ENCODE data around the gene TMEM143. TPM values are rescaled to one million over a fixed set of nuclear protein-coding genes. Genes with fewer than 3 reads are reported as not detected.

The TMEM143 gene
- total and polyA plus RNA-seq, 10 of the 15 experiments (the other 5 are each of a cell fraction or from before 2014, with no cell fraction given) = 1.5 to 19.5 (median 10.1) TPM

DNA sequence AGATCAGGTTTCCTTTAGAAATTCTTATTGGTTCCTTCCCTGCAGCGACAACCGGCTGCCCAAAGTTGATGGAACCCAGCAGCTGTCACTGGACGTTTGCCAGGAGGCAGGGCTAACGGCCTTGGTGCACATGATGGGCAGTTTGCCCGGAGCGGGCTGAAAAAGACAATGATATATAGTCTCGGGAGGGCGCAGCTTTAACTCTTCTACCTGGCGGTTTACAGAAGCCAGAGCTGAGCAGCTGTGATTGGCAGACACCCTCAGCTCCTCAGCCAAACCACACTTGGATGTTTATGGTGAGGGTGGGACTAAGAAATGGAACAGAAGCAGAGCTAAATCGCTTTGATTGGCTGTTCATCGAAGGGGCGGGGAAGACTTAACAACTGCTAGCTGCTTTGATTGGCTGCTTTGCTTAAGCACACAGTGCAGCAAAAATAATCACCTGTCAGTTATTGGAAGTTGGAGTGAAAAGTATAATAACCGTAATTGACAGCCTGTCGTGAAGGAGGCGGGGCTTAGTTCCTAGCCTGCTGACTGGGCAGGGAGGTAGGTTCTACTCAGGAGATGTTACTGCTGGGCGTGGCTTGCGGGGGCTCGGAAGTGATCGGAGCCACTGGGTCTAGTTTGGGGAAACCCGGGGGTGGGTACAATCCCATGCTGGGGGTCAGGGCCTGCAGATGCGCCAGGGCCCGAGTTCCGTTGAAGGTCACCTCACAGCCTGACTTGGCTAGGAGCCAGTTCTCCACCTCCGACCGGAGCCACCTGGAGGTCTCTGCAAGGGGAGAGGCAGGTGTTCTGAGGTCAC is 30.9 kb downstream of the TMEM143 start:
- in situ Hi-C loops (cut with MboI) (no loop called here), intact Hi-C loops (cut with micrococcal nuclease; ENCODE audit: unreplicated experiment) (loop anchor here (1.0 kb wide), 1 partner anchor 13 kb away; no protein-coding TSS in a partner anchor)
- Histone ChIP-seq H3K27ac (ENCODE audit: control insufficient read depth, insufficient read depth) (peak overlapping the region; percentile 98), H2AFZ (ENCODE audit: control insufficient read depth, low read depth, low read length) (peak overlapping the region; percentile 70), H3K79me2 (ENCODE audit: control insufficient read depth, insufficient read depth, low read length) (0 out of 2 replicates have a peak, but pooled peaks cover 1% of the 10 kb centered on the region), H3K9ac (ENCODE audit: control insufficient read depth, insufficient read depth, low read length) (peak overlapping the region; percentile 93), H3K27me3 (replicated peaks in 1 of 2; ENCODE audit: control insufficient read depth in 2 of 2, insufficient read depth in 2 of 2, low read length in 1 of 2) (no peaks in the 10 kb centered on the region), H3K4me3 (peak overlapping the region; percentile 77), H3K9me3 (replicated peaks; ENCODE audit: control insufficient read depth, insufficient read depth, low read length) (no peaks in the 10 kb centered on the region; the same call in 2 of the 3 replicates), H3K4me2 (ENCODE audit: control insufficient read depth, insufficient read depth) (peak overlapping the region; percentile 76), H3K36me3 (ENCODE audit: control insufficient read depth in 2 of 2, insufficient read depth in 2 of 2, low read length in 1 of 2) (peaks cover 0 to 3% of the 10 kb centered on the region in 2 experiments; a peak in 1 of 4 replicates), H4K20me1 (ENCODE audit: control insufficient read depth, insufficient read depth) (no peaks in the 10 kb centered on the region), H3K4me1 (ENCODE audit: control insufficient read depth, insufficient read depth, low read length) (peaks cover 29% of the 10 kb centered on the region)
- SMC1A ChIA-PET (ENCODE audit: uncharacterized antibody, unreplicated experiment) = interaction anchor here (0.6 to 6.2 kb wide), 15 partner anchors 14 to 278 kb away, joined by 3 to 223 read pairs (median 3); partner anchors contain the start of genes EMP3, KDELR1, SYNGR4 and TMEM143
- DNase-seq (ENCODE audit: low read depth, low spot score) (peak; percentile 100), FAIRE-seq (peak; percentile 99), ATAC-seq (peak; percentile 79)
- under 1% methylated on average over 25 of the region's 25 CpGs for WGBS (ENCODE audit: insufficient coverage, insufficient replicate concordance, low lambda C conversion rate, missing lambda C conversion rate)
- CTCF ChIA-PET = interaction anchor here (0.6 to 4.4 kb wide), 16 partner anchors 12 to 286 kb away, joined by 3 to 238 read pairs (median 6); partner anchors contain the start of genes EMP3, GRWD1, KDELR1 and RPL18
- RAD21 ChIA-PET (ENCODE audit: unreplicated experiment) = interaction anchor here (1.0 to 4.5 kb wide), 11 partner anchors 8 to 252 kb away, joined by 4 to 255 read pairs (median 9); partner anchors contain the start of genes CARD8, EMP3, KDELR1 and SYNGR4
- TSS peak; percentile 77 for BruUV-seq (replicated peaks)
- POLR2A ChIA-PET = interaction anchor here (0.5 to 7.5 kb wide), 16 partner anchors 10 to 1308 kb away, joined by 3 to 194 read pairs (median 4); partner anchors contain the start of genes EMP3, GRIN2D, SYNGR4 and TMEM143
- TF ChIP-seq RELA (IDR thresholded peaks at IDR 0.05; ENCODE audit: borderline replicate concordance, partially characterized antibody) (no peak), ZBED1 (IDR thresholded peaks at IDR 0.05; ENCODE audit: borderline replicate concordance) (no peak), TCF12 (IDR thresholded peaks at IDR 0.05; ENCODE audit: low read depth, low read length) (peak; percentile 63; the same call in 1 of the 2 replicates), PML (IDR thresholded peaks at IDR 0.05; ENCODE audit: low read length) (no peak), NR2F1 (conservative IDR thresholded peaks at IDR 0.05) (peak; percentile 76; the same call in 1 of the 2 replicates), TAF1 (IDR thresholded peaks at IDR 0.05; ENCODE audit: borderline replicate concordance, low read depth, low read length) (no peak), TARDBP (IDR thresholded peaks at IDR 0.05; ENCODE audit: borderline replicate concordance) (no peak), IKZF1 (conservative IDR thresholded peaks at IDR 0.05) (peak; percentile 34; the same call in 1 of the 2 replicates), EED (IDR thresholded peaks at IDR 0.05; ENCODE audit: low read depth) (no peak; the same call in 1 of the 2 replicates), TCF3 (IDR thresholded peaks at IDR 0.05; ENCODE audit: borderline replicate concordance, insufficient read depth, low read depth, low read length) (peak; percentile 65; the same call in 1 of the 2 replicates), ZNF274 (IDR thresholded peaks at IDR 0.05; ENCODE audit: insufficient read depth, insufficient read length) (no peak), SP1 (IDR thresholded peaks at IDR 0.05; ENCODE audit: low read depth, low read length) (peak; percentile 90)
- TF ChIP-seq, protein P1, sequence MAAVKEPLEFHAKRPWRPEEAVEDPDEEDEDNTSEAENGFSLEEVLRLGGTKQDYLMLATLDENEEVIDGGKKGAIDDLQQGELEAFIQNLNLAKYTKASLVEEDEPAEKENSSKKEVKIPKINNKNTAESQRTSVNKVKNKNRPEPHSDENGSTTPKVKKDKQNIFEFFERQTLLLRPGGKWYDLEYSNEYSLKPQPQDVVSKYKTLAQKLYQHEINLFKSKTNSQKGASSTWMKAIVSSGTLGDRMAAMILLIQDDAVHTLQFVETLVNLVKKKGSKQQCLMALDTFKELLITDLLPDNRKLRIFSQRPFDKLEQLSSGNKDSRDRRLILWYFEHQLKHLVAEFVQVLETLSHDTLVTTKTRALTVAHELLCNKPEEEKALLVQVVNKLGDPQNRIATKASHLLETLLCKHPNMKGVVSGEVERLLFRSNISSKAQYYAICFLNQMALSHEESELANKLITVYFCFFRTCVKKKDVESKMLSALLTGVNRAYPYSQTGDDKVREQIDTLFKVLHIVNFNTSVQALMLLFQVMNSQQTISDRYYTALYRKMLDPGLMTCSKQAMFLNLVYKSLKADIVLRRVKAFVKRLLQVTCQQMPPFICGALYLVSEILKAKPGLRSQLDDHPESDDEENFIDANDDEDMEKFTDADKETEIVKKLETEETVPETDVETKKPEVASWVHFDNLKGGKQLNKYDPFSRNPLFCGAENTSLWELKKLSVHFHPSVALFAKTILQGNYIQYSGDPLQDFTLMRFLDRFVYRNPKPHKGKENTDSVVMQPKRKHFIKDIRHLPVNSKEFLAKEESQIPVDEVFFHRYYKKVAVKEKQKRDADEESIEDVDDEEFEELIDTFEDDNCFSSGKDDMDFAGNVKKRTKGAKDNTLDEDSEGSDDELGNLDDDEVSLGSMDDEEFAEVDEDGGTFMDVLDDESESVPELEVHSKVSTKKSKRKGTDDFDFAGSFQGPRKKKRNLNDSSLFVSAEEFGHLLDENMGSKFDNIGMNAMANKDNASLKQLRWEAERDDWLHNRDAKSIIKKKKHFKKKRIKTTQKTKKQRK (IDR thresholded peaks at IDR 0.05; ENCODE audit: low read depth, low read length) = peak; percentile 69
- TF ChIP-seq, protein P2, sequence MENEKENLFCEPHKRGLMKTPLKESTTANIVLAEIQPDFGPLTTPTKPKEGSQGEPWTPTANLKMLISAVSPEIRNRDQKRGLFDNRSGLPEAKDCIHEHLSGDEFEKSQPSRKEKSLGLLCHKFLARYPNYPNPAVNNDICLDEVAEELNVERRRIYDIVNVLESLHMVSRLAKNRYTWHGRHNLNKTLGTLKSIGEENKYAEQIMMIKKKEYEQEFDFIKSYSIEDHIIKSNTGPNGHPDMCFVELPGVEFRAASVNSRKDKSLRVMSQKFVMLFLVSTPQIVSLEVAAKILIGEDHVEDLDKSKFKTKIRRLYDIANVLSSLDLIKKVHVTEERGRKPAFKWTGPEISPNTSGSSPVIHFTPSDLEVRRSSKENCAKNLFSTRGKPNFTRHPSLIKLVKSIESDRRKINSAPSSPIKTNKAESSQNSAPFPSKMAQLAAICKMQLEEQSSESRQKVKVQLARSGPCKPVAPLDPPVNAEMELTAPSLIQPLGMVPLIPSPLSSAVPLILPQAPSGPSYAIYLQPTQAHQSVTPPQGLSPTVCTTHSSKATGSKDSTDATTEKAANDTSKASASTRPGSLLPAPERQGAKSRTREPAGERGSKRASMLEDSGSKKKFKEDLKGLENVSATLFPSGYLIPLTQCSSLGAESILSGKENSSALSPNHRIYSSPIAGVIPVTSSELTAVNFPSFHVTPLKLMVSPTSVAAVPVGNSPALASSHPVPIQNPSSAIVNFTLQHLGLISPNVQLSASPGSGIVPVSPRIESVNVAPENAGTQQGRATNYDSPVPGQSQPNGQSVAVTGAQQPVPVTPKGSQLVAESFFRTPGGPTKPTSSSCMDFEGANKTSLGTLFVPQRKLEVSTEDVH (IDR thresholded peaks at IDR 0.05; ENCODE audit: low read depth, partially characterized antibody) = peak; percentile 22
- TF ChIP-seq, protein P3, sequence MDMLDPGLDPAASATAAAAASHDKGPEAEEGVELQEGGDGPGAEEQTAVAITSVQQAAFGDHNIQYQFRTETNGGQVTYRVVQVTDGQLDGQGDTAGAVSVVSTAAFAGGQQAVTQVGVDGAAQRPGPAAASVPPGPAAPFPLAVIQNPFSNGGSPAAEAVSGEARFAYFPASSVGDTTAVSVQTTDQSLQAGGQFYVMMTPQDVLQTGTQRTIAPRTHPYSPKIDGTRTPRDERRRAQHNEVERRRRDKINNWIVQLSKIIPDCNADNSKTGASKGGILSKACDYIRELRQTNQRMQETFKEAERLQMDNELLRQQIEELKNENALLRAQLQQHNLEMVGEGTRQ (IDR thresholded peaks at IDR 0.05; ENCODE audit: borderline replicate concordance, low read depth, low read length) = no peak

Data from GM12878 (cell line).